ENCODE measurements around the gene SPAG16. TPM values are rescaled to one million over a fixed set of nuclear protein-coding genes. Genes with fewer than 3 reads are reported as not detected.

SPAG16 gene
- total and polyA plus RNA-seq, 2 of the 13 experiments (the other 11 are each of a cell fraction or from before 2014, with no cell fraction given): 9.6 to 26.5 TPM

DNA sequence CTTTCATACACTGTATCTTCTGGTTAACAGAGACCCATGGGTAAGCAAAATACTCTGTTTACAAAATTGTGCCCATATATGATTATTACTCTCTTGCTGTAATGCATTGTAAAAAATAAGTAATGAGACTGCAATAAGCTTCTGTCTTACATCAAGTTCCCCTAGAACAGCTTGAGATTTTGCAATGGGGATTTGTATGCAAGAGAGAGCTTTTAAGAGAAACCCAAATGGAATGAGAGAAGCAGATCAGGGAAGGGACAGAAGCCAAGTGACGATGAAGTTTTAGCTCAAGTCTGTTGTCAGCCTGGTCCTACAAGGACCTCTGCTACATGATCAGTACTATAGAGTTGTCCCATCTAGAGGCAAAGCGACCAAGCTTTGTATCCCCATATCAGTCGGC, 908.4 kb downstream of the SPAG16 start:
- no peaks in the 10 kb centered on the region for H3K36me3 ChIP-seq (replicated peaks in 1 of 2; ENCODE audit: control insufficient read depth in 1 of 2, insufficient read depth in 2 of 2, low read length in 2 of 2)
- no peak overlapping the region for H2AFZ ChIP-seq (ENCODE audit: low read length)
- no peak overlapping the region for H3K9ac ChIP-seq (ENCODE audit: insufficient read depth, low read depth, low read length)
- no peak for ATAC-seq
- H3K4me2 ChIP-seq (ENCODE audit: low read depth, low read length): no peak overlapping the region
- no peaks in the 10 kb centered on the region for H3K79me2 ChIP-seq (ENCODE audit: insufficient read depth, low read length)
- H3K27ac ChIP-seq (ENCODE audit: extremely low read length, insufficient read depth, low read length): no peak overlapping the region
- H4K20me1 ChIP-seq (ENCODE audit: insufficient read depth, low read length): no peaks in the 10 kb centered on the region
- no peak overlapping the region for H3K4me3 ChIP-seq (replicated peaks in 1 of 3; ENCODE audit: insufficient read depth in 1 of 3, low read depth in 2 of 3, low read length in 3 of 3)
- 3% methylated on average over 3 of the region's 3 CpGs for WGBS (ENCODE audit: low lambda C conversion rate)
- POLR2A ChIA-PET: no interaction called here
- TF ChIP-seq RBAK (CRISPR knock-in tag; IDR thresholded peaks at IDR 0.05) (no peak), ZNF547 (CRISPR knock-in tag; IDR thresholded peaks at IDR 0.05) (no peak), HNRNPUL1 (IDR thresholded peaks at IDR 0.05; ENCODE audit: low read depth, low read length) (no peak), ZNF451 (CRISPR knock-in tag; IDR thresholded peaks at IDR 0.05) (no peak), ZNF703 (CRISPR knock-in tag; IDR thresholded peaks at IDR 0.05; ENCODE audit: borderline replicate concordance) (no peak), SCMH1 (CRISPR knock-in tag; IDR thresholded peaks at IDR 0.05; ENCODE audit: borderline replicate concordance) (no peak), ZNF136 (CRISPR knock-in tag; IDR thresholded peaks at IDR 0.05; ENCODE audit: low read depth) (no peak)
- TF ChIP-seq, protein P1, sequence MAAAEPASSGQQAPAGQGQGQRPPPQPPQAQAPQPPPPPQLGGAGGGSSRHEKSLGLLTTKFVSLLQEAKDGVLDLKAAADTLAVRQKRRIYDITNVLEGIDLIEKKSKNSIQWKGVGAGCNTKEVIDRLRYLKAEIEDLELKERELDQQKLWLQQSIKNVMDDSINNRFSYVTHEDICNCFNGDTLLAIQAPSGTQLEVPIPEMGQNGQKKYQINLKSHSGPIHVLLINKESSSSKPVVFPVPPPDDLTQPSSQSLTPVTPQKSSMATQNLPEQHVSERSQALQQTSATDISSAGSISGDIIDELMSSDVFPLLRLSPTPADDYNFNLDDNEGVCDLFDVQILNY (CRISPR knock-in tag; conservative IDR thresholded peaks at IDR 0.05): no peak
- TF ChIP-seq, protein P2, sequence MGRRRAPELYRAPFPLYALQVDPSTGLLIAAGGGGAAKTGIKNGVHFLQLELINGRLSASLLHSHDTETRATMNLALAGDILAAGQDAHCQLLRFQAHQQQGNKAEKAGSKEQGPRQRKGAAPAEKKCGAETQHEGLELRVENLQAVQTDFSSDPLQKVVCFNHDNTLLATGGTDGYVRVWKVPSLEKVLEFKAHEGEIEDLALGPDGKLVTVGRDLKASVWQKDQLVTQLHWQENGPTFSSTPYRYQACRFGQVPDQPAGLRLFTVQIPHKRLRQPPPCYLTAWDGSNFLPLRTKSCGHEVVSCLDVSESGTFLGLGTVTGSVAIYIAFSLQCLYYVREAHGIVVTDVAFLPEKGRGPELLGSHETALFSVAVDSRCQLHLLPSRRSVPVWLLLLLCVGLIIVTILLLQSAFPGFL (CRISPR knock-in tag; IDR thresholded peaks at IDR 0.05): no peak
- TF ChIP-seq, protein P3, sequence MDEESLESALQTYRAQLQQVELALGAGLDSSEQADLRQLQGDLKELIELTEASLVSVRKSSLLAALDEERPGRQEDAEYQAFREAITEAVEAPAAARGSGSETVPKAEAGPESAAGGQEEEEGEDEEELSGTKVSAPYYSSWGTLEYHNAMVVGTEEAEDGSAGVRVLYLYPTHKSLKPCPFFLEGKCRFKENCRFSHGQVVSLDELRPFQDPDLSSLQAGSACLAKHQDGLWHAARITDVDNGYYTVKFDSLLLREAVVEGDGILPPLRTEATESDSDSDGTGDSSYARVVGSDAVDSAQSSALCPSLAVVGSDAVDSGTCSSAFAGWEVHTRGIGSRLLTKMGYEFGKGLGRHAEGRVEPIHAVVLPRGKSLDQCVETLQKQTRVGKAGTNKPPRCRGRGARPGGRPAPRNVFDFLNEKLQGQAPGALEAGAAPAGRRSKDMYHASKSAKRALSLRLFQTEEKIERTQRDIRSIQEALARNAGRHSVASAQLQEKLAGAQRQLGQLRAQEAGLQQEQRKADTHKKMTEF (CRISPR knock-in tag; IDR thresholded peaks at IDR 0.05): no peak
- FAIRE-seq: no peak
- in situ Hi-C loops (cut with HindIII; ENCODE audit: extremely low pct_ligation_motif_present, low pct_unique_long_range_greater_than_20kb) (no loop called here), intact Hi-C loops (cut with micrococcal nuclease; ENCODE audit: unreplicated experiment) (no loop called here)
- CTCF ChIA-PET (ENCODE audit: low intra/inter-chr PET ratio, low total read pairs): no interaction called here
- no peaks in the 10 kb centered on the region for H3K9me3 ChIP-seq (ENCODE audit: low read length)
- no peaks in the 10 kb centered on the region for H3K27me3 ChIP-seq (ENCODE audit: control insufficient read depth in 1 of 2, insufficient read depth in 2 of 2, low read length in 2 of 2)
- DNase-seq (ENCODE audit: low spot score): no peak
- no TSS peak for BruUV-seq (replicated peaks)
- H3K4me1 ChIP-seq (ENCODE audit: insufficient read depth, low read length): no peaks in the 10 kb centered on the region
